Activated CD8-positive, alpha-beta memory T cell treated with anti-CD3 and anti-CD28 coated beads for 48 hours (primary cell): Measurements from ENCODE around the gene SRD5A2.

Experiments
- DNase-seq, 3 experiments: peaks; one replicate each; pipeline ENCODE4 v3.0.0-alpha.2; 2020; ENCODE audit warnings: low read depth in 2 of 3, low spot score in 2 of 3

Gene SRD5A2

GRCh38 chr2:31580321-31581117, at the start of gene SRD5A2:
Gene SRD5A2, minus strand, starts transcription at chr2:31580938. Its CDS starts 38 bp downstream, at chr2:31580900.
- no peak for DNase-seq

GRCh38 chr2:31606509-31606908, 25.8 kb upstream of the SRD5A2 start:
- no peak for DNase-seq

- DNase-seq = no peak
These were observed 18.0 kb upstream of the SRD5A2 start for GRCh38 chr2:31598694-31599093.

- DNase-seq = no peak
These were observed 5.5 kb upstream of the SRD5A2 start for GRCh38 chr2:31586230-31586629.

- DNase-seq = no peak
These were observed 522 bp upstream of the SRD5A2 start for GRCh38 chr2:31581124-31581795.

GRCh38 chr2:31579996-31580320, 780 bp downstream of the SRD5A2 start:
- DNase-seq = no peak

- no peak for DNase-seq
These were observed 2.4 kb downstream of the SRD5A2 start for GRCh38 chr2:31578316-31578715.

GRCh38 chr2:31577143-31577542, 3.6 kb downstream of the SRD5A2 start:
- DNase-seq = no peak

- DNase-seq = no peak
These were observed 12.0 kb downstream of the SRD5A2 start for GRCh38 chr2:31568585-31569201.

- no peak for DNase-seq
These were observed 13.1 kb downstream of the SRD5A2 start for GRCh38 chr2:31567679-31568078.

- no peak for DNase-seq
These were observed 17.4 kb downstream of the SRD5A2 start for GRCh38 chr2:31563273-31563839.

GRCh38 chr2:31561823-31562222, 18.9 kb downstream of the SRD5A2 start:
- no peak for DNase-seq

- DNase-seq = no peak
These were observed 22.1 kb downstream of the SRD5A2 start for GRCh38 chr2:31558401-31559295.

- no peak for DNase-seq
These were observed 23.8 kb downstream of the SRD5A2 start for GRCh38 chr2:31556940-31557339.

- no peak for DNase-seq
These were observed 24.6 kb downstream of the SRD5A2 start for GRCh38 chr2:31555967-31556706.

GRCh38 chr2:31553362-31553761, 27.4 kb downstream of the SRD5A2 start:
- DNase-seq = no peak

GRCh38 chr2:31547485-31547884, 33.3 kb downstream of the SRD5A2 start:
- no peak for DNase-seq

GRCh38 chr2:31541853-31542252, 38.9 kb downstream of the SRD5A2 start:
- DNase-seq = no peak

GRCh38 chr2:31539505-31539904, 41.2 kb downstream of the SRD5A2 start:
- DNase-seq = no peak

GRCh38 chr2:31535768-31536167, 45.0 kb downstream of the SRD5A2 start:
- no peak for DNase-seq
